GM21526 (cell line): ENCODE data around the gene TTR.
A peak's percentile ranks its signal among the peaks of the same experiment; 100 is the strongest.

Experiments
- ATAC-seq: cut with Tn5 transposase; IDR thresholded peaks from one replicate; pipeline ENCODE4 v1.9.1; 2021; ENCODE audit warnings: moderate library complexity; ENCODE audit not compliant: unreplicated experiment, low FRiP score

The TTR gene

GRCh38 chr18:31591628-31592027 is at the start of gene TTR:
Gene TTR (plus strand): TSS chr18:31591877. CDS start chr18:31591903, 26 bp downstream.
- ATAC-seq = no peak

GRCh38 chr18:31546476-31546875 is 45.2 kb upstream of the TTR start:
- no peak for ATAC-seq

- ATAC-seq = no peak
These were observed 42.8 kb upstream of the TTR start for GRCh38 chr18:31548853-31549252.

- ATAC-seq = no peak
These were observed 42.3 kb upstream of the TTR start for GRCh38 chr18:31549416-31549815.

- no peak for ATAC-seq
These were observed 39.8 kb upstream of the TTR start for GRCh38 chr18:31551883-31552282.

- ATAC-seq = no peak
These were observed 37.9 kb upstream of the TTR start for GRCh38 chr18:31553800-31554199.

- no peak for ATAC-seq
These were observed 36.9 kb upstream of the TTR start for GRCh38 chr18:31554776-31555175.

GRCh38 chr18:31555971-31556747 is 35.5 kb upstream of the TTR start:
- peak; percentile 79 for ATAC-seq

- ATAC-seq = no peak
These were observed 34.2 kb upstream of the TTR start for GRCh38 chr18:31557446-31557845.

- no peak for ATAC-seq
These were observed 33.1 kb upstream of the TTR start for GRCh38 chr18:31558567-31558966.

- no peak for ATAC-seq
These were observed 29.0 kb upstream of the TTR start for GRCh38 chr18:31562726-31563125.

- ATAC-seq = no peak
These were observed 27.9 kb upstream of the TTR start for GRCh38 chr18:31563778-31564177.

GRCh38 chr18:31565345-31565744 is 26.3 kb upstream of the TTR start:
- ATAC-seq = no peak

- no peak for ATAC-seq
These were observed 25.7 kb upstream of the TTR start for GRCh38 chr18:31565782-31566512.

GRCh38 chr18:31566576-31567306 is 24.9 kb upstream of the TTR start:
- ATAC-seq = no peak

- no peak for ATAC-seq
These were observed 19.3 kb upstream of the TTR start for GRCh38 chr18:31572368-31572767.

GRCh38 chr18:31573051-31573450 is 18.6 kb upstream of the TTR start:
- ATAC-seq = no peak

GRCh38 chr18:31574359-31574758 is 17.3 kb upstream of the TTR start:
- ATAC-seq = no peak

GRCh38 chr18:31575515-31576257 is 16.0 kb upstream of the TTR start:
- ATAC-seq = no peak

GRCh38 chr18:31576670-31577069 is 15.0 kb upstream of the TTR start:
- ATAC-seq = peak; percentile 62

GRCh38 chr18:31577195-31577594 is 14.5 kb upstream of the TTR start:
- ATAC-seq = peak; percentile 22
